GM18502 (cell line): ENCODE data around the gene NSUN4.

Source experiments
- ATAC-seq: cut with Tn5 transposase; IDR thresholded peaks from one replicate; pipeline ENCODE4 v1.9.1; 2021; ENCODE audit warnings: mild to moderate bottlenecking; ENCODE audit not compliant: unreplicated experiment, poor library complexity

Gene NSUN4

GRCh38 chr1:46403916-46404315 is 63.3 kb downstream of the NSUN4 start:
- ATAC-seq, result no peak

GRCh38 chr1:46404482-46405196 is 64.0 kb downstream of the NSUN4 start:
- no peak for ATAC-seq

DNA sequence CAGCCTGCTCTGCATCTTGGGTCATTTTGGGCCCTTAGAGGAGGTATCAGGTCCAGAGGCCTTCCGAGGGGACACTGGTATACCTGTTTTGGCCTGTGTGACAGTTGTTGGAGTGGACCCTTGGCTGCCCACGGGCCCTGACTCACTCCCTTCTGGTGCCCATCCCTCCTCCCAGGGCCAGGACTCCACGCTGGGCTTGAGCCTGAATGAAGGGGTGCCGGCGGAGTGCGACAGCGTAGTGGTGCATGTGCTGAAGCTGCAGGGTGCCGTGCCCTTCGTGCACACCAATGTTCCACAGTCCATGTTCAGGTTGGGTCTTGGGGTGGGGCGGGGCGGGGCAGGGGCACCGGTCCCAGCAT is 64.6 kb downstream of the NSUN4 start:
- ATAC-seq, result no peak

DNA sequence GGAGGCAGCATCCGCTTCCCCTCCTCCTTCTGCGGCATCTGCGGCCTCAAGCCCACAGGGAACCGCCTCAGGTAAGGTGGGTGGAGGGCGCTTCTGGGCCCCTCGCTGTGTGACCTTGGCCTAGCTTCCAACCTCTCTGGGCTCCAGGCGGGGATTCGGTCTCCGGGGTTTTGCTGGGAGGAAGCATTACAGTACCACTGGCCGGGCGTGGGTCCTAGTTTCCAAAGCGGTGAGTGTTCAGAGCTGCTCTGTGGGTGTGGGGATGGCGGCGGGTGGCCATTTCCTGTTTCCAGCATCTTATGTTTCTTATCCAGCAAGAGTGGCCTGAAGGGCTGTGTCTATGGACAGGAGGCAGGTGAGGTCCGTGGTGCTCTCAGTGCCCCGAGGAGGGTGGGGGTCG is 65.1 kb downstream of the NSUN4 start:
- ATAC-seq, result no peak

- ATAC-seq, result no peak
Measured at GRCh38 chr1:46406881-46407608, 66.4 kb downstream of the NSUN4 start.

DNA sequence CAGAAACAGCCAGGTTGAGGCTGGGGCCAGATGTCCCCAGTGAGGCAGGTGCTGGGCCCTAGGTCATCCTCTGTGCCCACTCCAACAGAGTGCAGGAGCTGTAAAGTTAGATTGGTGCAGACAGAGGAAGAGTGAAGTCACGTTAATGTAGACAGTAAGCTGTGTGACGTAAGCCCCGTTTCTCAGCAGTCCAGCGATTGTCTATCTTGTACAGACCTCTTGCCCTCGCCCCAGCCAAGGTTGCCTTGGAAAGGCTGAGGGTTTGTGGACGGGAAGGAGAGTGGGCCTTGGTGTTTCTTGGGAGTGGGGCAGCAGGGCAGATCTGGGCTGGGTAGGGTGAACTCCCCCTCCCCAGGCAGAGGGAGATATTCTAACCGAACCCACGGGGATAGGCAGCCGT is 67.0 kb downstream of the NSUN4 start:
- ATAC-seq, result no peak

DNA sequence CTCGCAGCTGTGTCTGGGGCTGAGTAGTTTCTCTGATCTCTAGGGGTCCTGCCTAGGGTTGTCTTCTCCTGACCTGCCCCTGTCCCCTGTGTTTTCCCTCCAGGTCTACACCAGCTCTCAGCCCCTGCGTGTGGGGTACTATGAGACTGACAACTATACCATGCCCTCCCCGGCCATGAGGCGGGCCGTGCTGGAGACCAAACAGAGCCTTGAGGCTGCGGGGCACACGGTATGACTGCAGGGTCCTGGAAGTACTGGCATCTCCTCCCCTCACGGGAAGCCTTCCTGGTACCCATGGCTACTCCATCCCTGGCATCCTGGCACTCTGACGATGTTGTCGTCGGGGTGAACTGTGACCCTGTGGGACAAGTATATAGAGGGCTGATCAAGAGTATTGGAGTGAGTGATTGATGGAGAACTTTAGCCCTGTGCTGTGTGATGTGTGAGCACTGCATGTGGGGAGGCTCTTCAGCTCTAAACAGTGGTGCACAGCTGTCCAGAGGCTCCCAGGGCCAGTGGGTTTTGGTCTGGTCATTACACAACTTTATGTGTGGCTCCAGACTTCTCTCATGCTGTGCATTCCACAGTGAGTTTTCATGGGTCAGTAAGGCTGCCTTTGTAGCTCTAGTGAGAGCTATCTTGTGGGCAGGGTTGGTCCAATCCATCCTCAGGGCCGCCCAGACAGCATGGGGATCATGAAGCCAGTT is 67.9 kb downstream of the NSUN4 start:
- ATAC-seq, result no peak

DNA sequence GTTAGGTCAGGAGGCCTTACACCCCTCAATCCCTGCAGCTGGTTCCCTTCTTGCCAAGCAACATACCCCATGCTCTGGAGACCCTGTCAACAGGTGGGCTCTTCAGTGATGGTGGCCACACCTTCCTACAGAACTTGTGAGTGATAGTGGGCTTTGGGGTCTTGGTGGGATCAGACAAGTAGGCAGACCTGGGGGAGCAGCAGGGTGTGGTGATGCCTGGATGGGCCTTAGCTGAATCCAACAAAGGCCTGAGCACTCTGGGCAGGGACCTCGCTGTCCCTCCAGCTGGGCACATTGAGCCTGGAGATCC is 68.4 kb downstream of the NSUN4 start:
- no peak for ATAC-seq

DNA sequence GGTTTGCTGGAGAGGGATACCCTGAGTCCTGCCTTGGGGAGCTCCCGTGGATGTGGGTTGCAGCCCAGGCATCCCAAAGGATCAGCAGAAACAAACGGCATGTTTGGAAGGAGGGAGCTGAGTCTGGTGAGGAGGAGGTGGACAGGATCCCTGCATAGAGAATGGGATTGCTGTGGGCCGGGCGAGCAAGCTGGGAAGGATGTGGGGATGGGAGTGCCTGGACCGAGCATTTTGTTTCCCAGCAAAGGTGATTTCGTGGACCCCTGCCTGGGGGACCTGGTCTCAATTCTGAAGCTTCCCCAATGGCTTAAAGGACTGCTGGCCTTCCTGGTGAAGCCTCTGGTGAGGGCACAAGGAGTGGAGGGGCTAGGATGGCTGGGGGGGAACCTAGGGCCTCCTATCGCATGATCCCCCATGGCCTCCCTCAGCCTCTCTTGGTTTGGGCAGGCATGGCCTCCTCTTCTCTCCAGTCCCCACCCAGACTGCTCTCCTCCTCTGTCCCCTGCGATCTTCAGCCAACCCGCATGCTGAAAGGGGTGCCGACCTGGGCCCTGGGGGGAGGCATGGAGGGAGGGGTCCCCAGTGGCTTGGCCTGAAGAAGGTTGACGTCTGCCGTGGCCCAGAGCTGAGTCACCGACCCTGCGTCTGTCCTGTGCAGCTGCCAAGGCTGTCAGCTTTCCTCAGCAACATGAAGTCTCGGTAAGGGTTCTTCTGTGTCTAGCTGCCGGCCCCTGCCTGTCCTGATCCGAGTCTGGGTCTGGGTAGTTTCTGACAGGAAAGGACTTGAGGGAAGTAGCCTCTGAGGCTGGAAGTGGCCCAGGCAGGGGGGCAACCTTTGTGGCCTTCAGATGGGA is 69.8 kb downstream of the NSUN4 start:
- no peak for ATAC-seq

- no peak for ATAC-seq
Measured at GRCh38 chr1:46411010-46411405, 70.4 kb downstream of the NSUN4 start.
